Brain pericyte (primary cell): Measurements from ENCODE around the gene DPP6.

Experiments
- DNase-seq: peaks from one replicate; pipeline ENCODE4 v3.0.0-alpha.2; 2012; ENCODE audit warnings: low read depth, low spot score

The DPP6 gene

GRCh38 chr7:154591544-154591943 lies 539.3 kb downstream of the DPP6 start:
- DNase-seq, result no peak

GRCh38 chr7:154592388-154592787 lies 540.2 kb downstream of the DPP6 start:
- no peak for DNase-seq

GRCh38 chr7:154598396-154598795 lies 546.2 kb downstream of the DPP6 start:
- DNase-seq, result no peak

- no peak for DNase-seq
Measured at GRCh38 chr7:154598864-154599263, 546.7 kb downstream of the DPP6 start.

- no peak for DNase-seq
Measured at GRCh38 chr7:154610903-154611302, 558.7 kb downstream of the DPP6 start.

GRCh38 chr7:154613811-154614210 lies 561.6 kb downstream of the DPP6 start:
- no peak for DNase-seq

- no peak for DNase-seq
Measured at GRCh38 chr7:154620141-154620755, 568.0 kb downstream of the DPP6 start.

- DNase-seq, result no peak
Measured at GRCh38 chr7:154623399-154623798, 571.2 kb downstream of the DPP6 start.

- no peak for DNase-seq
Measured at GRCh38 chr7:154627646-154628290, 575.6 kb downstream of the DPP6 start.

GRCh38 chr7:154628556-154628955 lies 576.4 kb downstream of the DPP6 start:
- DNase-seq, result no peak

GRCh38 chr7:154631162-154631561 lies 579.0 kb downstream of the DPP6 start:
- DNase-seq, result no peak

GRCh38 chr7:154633641-154634040 lies 581.4 kb downstream of the DPP6 start:
- no peak for DNase-seq

GRCh38 chr7:154638286-154638685 lies 586.1 kb downstream of the DPP6 start:
- no peak for DNase-seq

- no peak for DNase-seq
Measured at GRCh38 chr7:154640266-154640865, 588.2 kb downstream of the DPP6 start.

- DNase-seq, result no peak
Measured at GRCh38 chr7:154640917-154641316, 588.7 kb downstream of the DPP6 start.

- no peak for DNase-seq
Measured at GRCh38 chr7:154644366-154644765, 592.2 kb downstream of the DPP6 start.

- DNase-seq, result no peak
Measured at GRCh38 chr7:154646126-154647013, 594.2 kb downstream of the DPP6 start.

GRCh38 chr7:154647625-154648024 lies 595.4 kb downstream of the DPP6 start:
- no peak for DNase-seq

- no peak for DNase-seq
Measured at GRCh38 chr7:154649015-154649414, 596.8 kb downstream of the DPP6 start.

- no peak for DNase-seq
Measured at GRCh38 chr7:154649434-154649833, 597.2 kb downstream of the DPP6 start.

GRCh38 chr7:154650275-154650674 lies 598.1 kb downstream of the DPP6 start:
- DNase-seq, result no peak

- DNase-seq, result no peak
Measured at GRCh38 chr7:154651501-154651900, 599.3 kb downstream of the DPP6 start.
